Naive thymus-derived CD4-positive, alpha-beta T cell (primary cell): ENCODE data around the gene CCDC127. TPM values are rescaled to one million over a fixed set of nuclear protein-coding genes. Genes with fewer than 3 reads are reported as not detected.
A peak's percentile ranks its signal among the peaks of the same experiment; 100 is the strongest.
"Not testable (repeated sequence)": the region's sequence is repeated elsewhere in the genome, so short reads cannot be mapped to it uniquely, and the experiment has no call there.

ENCODE experiments used
- ATAC-seq: fragments of 150-1000 bp; cut with Tn5 transposase; 2 replicates; pipeline ENCODE4 v1.10.0; 2021; ENCODE audit warnings: mild to moderate bottlenecking, moderate library complexity
- CTCF ChIA-PET: fragments of 350-600 bp; sonication (Branson Sonifier 250); formaldehyde crosslinking; loops from one replicate; lab custom pipeline; 2021; ENCODE audit warnings: antibody characterized with exemption; lab: Charles Lee
- POLR2A ChIA-PET: fragments of 350-600 bp; sonication (Branson Sonifier 250); formaldehyde crosslinking; loops from one replicate; lab custom pipeline; 2021; ENCODE audit warnings: antibody characterized with exemption, inconsistent platforms; lab: Charles Lee
- DNase-seq, 9 donors: peaks; one replicate each; pipeline versions ENCODE4 v3.0.0 to v3.0.0-alpha.2; 2020 to 2022; ENCODE audit warnings: mixed read lengths in 1 of 9
- H3K27ac ChIP-seq: one replicate; pipeline ENCODE4 v1.7.0; 2013; ENCODE audit warnings: mild to moderate bottlenecking, low read depth, low read length, moderate library complexity
- H3K27me3 ChIP-seq, 2 donors: one replicate each; pipeline ENCODE4 v1.7.0; 2013; ENCODE audit warnings: low read length in 2 of 2, mild to moderate bottlenecking in 2 of 2, moderate library complexity in 2 of 2; ENCODE audit not compliant: control insufficient read depth in 2 of 2, insufficient read depth in 2 of 2
- H3K36me3 ChIP-seq, 3 experiments: 1 replicate in 2 of 3; 2 replicates in 1 of 3; pipeline ENCODE4 v1.7.0; 2013; ENCODE audit warnings: low read length in 3 of 3, mild to moderate bottlenecking in 3 of 3, moderate library complexity in 1 of 3; ENCODE audit not compliant: insufficient read depth in 3 of 3, control insufficient read depth in 2 of 3
- H3K4me1 ChIP-seq, 2 donors: one replicate each; pipeline ENCODE4 v1.7.0; 2013; ENCODE audit warnings: low read length in 2 of 2, mild to moderate bottlenecking in 2 of 2, moderate library complexity in 1 of 2; ENCODE audit not compliant: control insufficient read depth in 2 of 2, insufficient read depth in 2 of 2
- H3K4me3 ChIP-seq: 2 replicates; pipeline ENCODE4 v1.7.0; 2013; ENCODE audit warnings: mild to moderate bottlenecking, low read length
- H3K9me3 ChIP-seq, 3 experiments: 1 replicate in 2 of 3; 2 replicates in 1 of 3; pipeline ENCODE4 v1.7.0; 2013; ENCODE audit warnings: low read length in 3 of 3; ENCODE audit not compliant: control insufficient read depth in 2 of 3
- H3K27ac Mint-ChIP-seq, 9 donors: one replicate each; pipeline ENCODE4 v1.8.0; 2020 to 2022; ENCODE audit warnings: mixed read lengths in 9 of 9, mild to moderate bottlenecking in 8 of 9, moderate library complexity in 5 of 9, inconsistent platforms in 2 of 9
- H3K27me3 Mint-ChIP-seq, 5 donors: one replicate each; pipeline ENCODE4 v1.8.0; 2021 to 2022; ENCODE audit warnings: mixed read lengths in 5 of 5, mild to moderate bottlenecking in 1 of 5
- H3K36me3 Mint-ChIP-seq, 5 donors: one replicate each; pipeline ENCODE4 v1.8.0; 2020 to 2022; ENCODE audit warnings: mixed read lengths in 5 of 5, mild to moderate bottlenecking in 3 of 5, inconsistent platforms in 1 of 5
- H3K4me1 Mint-ChIP-seq, 7 donors: one replicate each; pipeline ENCODE4 v1.8.0; 2020 to 2022; ENCODE audit warnings: mixed read lengths in 7 of 7, mild to moderate bottlenecking in 3 of 7, inconsistent platforms in 1 of 7
- H3K4me3 Mint-ChIP-seq, 10 donors: one replicate each; pipeline ENCODE4 v1.8.0; 2020 to 2022; ENCODE audit warnings: mild to moderate bottlenecking in 10 of 10, mixed read lengths in 10 of 10, moderate library complexity in 6 of 10, inconsistent platforms in 2 of 10
- H3K9me3 Mint-ChIP-seq, 11 donors: one replicate each; pipeline ENCODE4 v1.8.0; 2020 to 2022; ENCODE audit warnings: mixed read lengths in 11 of 11, mild to moderate bottlenecking in 4 of 11, inconsistent platforms in 1 of 11, moderate library complexity in 1 of 11
- intact Hi-C, 2 donors: fragments of 100-400 bp; cut with micrococcal nuclease; formaldehyde crosslinking; loops; one replicate each; pipeline ENCODE4 v1.15.1; 2023
- polyA plus RNA-seq, 2 donors: library from polyadenylated mRNA; unstranded; fragments of 300-500 nt; fragmentation: Illumina TruSeq; gene quantifications; one replicate each; pipeline ENCODE4 v1.2.3, GENCODE V29; 2021
- total RNA-seq, 6 experiments: library from RNA in 5 of 6; stranded (reverse) in 5 of 6; gene quantifications; 1 replicate in 5 of 6; 2 replicates in 1 of 6; pipeline ENCODE4 v1.2.3 and lab custom pipeline; 2021 to 2026

Gene CCDC127
- total and polyA plus RNA-seq, 7 experiments from 2014 or later = 2.9 to 9.7 (median 5.6) TPM

DNA sequence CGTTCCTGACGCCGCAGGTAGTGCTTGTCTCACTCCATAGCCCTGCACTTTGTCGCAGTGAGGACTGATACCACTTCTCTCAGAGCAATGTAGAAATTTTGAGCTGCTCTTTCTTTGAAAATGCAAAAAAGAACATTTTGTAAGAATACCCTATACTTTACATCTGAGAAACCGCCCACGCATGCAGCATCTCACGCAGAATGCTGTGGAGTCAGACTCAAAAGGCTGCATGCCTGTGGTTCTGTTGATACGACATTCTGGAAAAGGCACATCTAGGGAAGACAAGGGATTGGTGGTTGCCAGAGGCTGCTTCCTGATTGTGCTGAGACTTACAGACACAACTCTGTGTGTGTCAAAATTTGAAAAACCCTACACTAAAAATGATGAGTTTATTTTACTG, 20.0 kb upstream of the CCDC127 start:
- POLR2A ChIA-PET, H3K27ac Mint-ChIP-seq, H3K27me3 ChIP-seq, H3K27ac ChIP-seq, intact Hi-C loops, ATAC-seq, DNase-seq, H3K27me3 Mint-ChIP-seq, H3K4me3 Mint-ChIP-seq, CTCF ChIA-PET, H3K9me3 ChIP-seq, H3K4me3 ChIP-seq, H3K4me1 ChIP-seq: not testable (repeated sequence)
- Mint-ChIP-seq H3K9me3 (peaks cover 0 to 12% (median 0%) of the 10 kb centered on the region in 11 donors), H3K4me1 (peaks cover 1 to 10% (median 6%) of the 10 kb centered on the region in 7 donors), H3K36me3 (peaks cover 31 to 57% (median 34%) of the 10 kb centered on the region in 5 donors)
- peaks cover 17 to 66% (median 20%) of the 10 kb centered on the region in 3 experiments for H3K36me3 ChIP-seq

DNA sequence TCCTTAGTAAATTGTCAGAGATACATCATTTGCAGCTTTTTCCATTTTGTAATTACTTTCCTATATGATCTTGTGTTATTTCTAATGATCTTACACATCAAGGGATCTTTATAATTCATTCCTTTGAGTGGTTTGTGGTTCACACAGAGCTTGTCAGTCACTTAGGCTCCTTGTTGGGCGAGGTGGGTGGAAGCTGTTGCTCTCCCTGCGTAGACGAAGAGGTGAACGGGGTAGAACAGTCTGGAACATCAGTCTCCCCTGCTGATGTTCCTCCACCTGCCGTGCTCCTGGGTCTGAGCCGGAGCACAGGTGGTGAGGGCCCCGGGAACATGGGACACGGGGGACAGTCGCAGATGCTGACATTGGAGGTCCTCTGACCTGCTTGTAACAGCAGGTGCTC, 17.6 kb upstream of the CCDC127 start:
- H3K4me3 ChIP-seq, H3K4me3 Mint-ChIP-seq, H3K27ac ChIP-seq, POLR2A ChIA-PET, H3K4me1 Mint-ChIP-seq, H3K27me3 Mint-ChIP-seq, H3K9me3 Mint-ChIP-seq, CTCF ChIA-PET, H3K4me1 ChIP-seq, DNase-seq, ATAC-seq, intact Hi-C loops, H3K9me3 ChIP-seq, H3K27me3 ChIP-seq: not testable (repeated sequence)
- Mint-ChIP-seq H3K27ac (peak overlapping the region in 1 of 9 donors; percentile 6), H3K36me3 (peaks cover 12 to 46% (median 24%) of the 10 kb centered on the region in 5 donors)
- peaks cover 7 to 67% (median 22%) of the 10 kb centered on the region in 3 experiments for H3K36me3 ChIP-seq

- Histone ChIP-seq H3K9me3 (no peaks in the 10 kb centered on the region), H3K27ac (no peak overlapping the region), H3K36me3 (peaks cover 12 to 66% (median 20%) of the 10 kb centered on the region in 3 experiments), H3K4me3 (no peak overlapping the region), H3K27me3 (no peaks in the 10 kb centered on the region), H3K4me1 (no peaks in the 10 kb centered on the region)
- intact Hi-C loops = no loop called here
- H3K27me3 Mint-ChIP-seq = no peaks in the 10 kb centered on the region
- no peak overlapping the region for H3K4me3 Mint-ChIP-seq
- ChIA-PET CTCF (no interaction called here), POLR2A (no interaction called here)
- no peaks in the 10 kb centered on the region for H3K9me3 Mint-ChIP-seq
- H3K27ac Mint-ChIP-seq = peak overlapping the region in 2 of 9 donors; percentile 53 to 70
- peaks cover 10 to 42% (median 24%) of the 10 kb centered on the region in 5 donors for H3K36me3 Mint-ChIP-seq
- no peak for ATAC-seq
- H3K4me1 Mint-ChIP-seq = no peaks in the 10 kb centered on the region
- no peak for DNase-seq
These were observed 16.5 kb upstream of the CCDC127 start for GRCh38 chr5:234450-234849.

GRCh38 chr5:233426-233825, 15.5 kb upstream of the CCDC127 start:
- H3K27ac ChIP-seq, H3K4me1 ChIP-seq, H3K9me3 Mint-ChIP-seq, CTCF ChIA-PET, H3K9me3 ChIP-seq, H3K4me3 ChIP-seq, H3K4me1 Mint-ChIP-seq, ATAC-seq, intact Hi-C loops, H3K27ac Mint-ChIP-seq, H3K27me3 Mint-ChIP-seq, H3K27me3 ChIP-seq, H3K4me3 Mint-ChIP-seq, POLR2A ChIA-PET, DNase-seq: not testable (repeated sequence)
- H3K36me3 Mint-ChIP-seq = peaks cover 17 to 50% (median 31%) of the 10 kb centered on the region in 5 donors
- H3K36me3 ChIP-seq = peaks cover 14 to 72% (median 31%) of the 10 kb centered on the region in 3 experiments

DNA sequence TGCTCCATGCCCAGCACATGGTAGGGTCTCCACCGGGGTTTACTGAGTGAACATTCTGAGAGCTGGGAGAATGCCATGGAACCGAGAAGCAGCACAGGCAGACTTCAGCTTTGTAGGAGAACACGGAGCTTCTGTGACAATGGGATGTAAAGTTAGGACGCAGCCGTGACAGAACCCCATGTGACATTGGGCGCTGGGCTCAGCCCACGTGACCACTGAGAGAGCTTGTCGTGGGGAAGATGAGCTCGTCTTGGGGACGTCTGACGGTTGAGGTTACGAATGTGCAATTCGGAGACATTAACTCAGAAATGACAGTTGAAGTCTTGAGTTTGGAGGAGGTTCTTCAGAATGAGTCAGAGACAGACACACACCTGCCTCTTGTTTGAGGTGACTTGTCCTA, 13.7 kb upstream of the CCDC127 start:
- intact Hi-C loops = no loop called here
- no peak overlapping the region for H3K27ac ChIP-seq
- ATAC-seq (no peak), DNase-seq (no peak)
- H3K27me3 Mint-ChIP-seq = no peaks in the 10 kb centered on the region
- H3K27ac Mint-ChIP-seq = no peak overlapping the region
- peaks cover 27 to 52% (median 34%) of the 10 kb centered on the region in 5 donors for H3K36me3 Mint-ChIP-seq
- no peak overlapping the region for H3K4me3 Mint-ChIP-seq
- no peaks in the 10 kb centered on the region for H3K27me3 ChIP-seq
- no peaks in the 10 kb centered on the region for H3K4me1 Mint-ChIP-seq
- POLR2A ChIA-PET = no interaction called here
- H3K9me3 ChIP-seq = no peaks in the 10 kb centered on the region
- no peaks in the 10 kb centered on the region for H3K9me3 Mint-ChIP-seq
- CTCF ChIA-PET = interaction anchor here (1.4 kb wide), 1 partner anchor 12 kb away, joined by 4 read pairs; no protein-coding TSS in a partner anchor
- no peak overlapping the region for H3K4me3 ChIP-seq
- no peaks in the 10 kb centered on the region for H3K4me1 ChIP-seq
- H3K36me3 ChIP-seq = peaks cover 14 to 87% (median 32%) of the 10 kb centered on the region in 3 experiments

GRCh38 chr5:230711-231110, 12.8 kb upstream of the CCDC127 start:
- H3K27me3 Mint-ChIP-seq = no peaks in the 10 kb centered on the region
- intact Hi-C loops = no loop called here
- H3K4me1 ChIP-seq = no peaks in the 10 kb centered on the region
- no peak overlapping the region for H3K27ac ChIP-seq
- H3K36me3 ChIP-seq = peaks cover 20 to 90% (median 35%) of the 10 kb centered on the region in 3 experiments
- H3K4me3 ChIP-seq = no peak overlapping the region
- peaks cover 0 to 3% (median under 1%) of the 10 kb centered on the region in 7 donors for H3K4me1 Mint-ChIP-seq
- ATAC-seq (no peak), DNase-seq (no peak)
- H3K9me3 Mint-ChIP-seq = no peaks in the 10 kb centered on the region
- POLR2A ChIA-PET = no interaction called here
- H3K27ac Mint-ChIP-seq = peak overlapping the region in 1 of 9 donors; percentile 4
- no peak overlapping the region for H3K4me3 Mint-ChIP-seq
- no peaks in the 10 kb centered on the region for H3K9me3 ChIP-seq
- peaks cover 32 to 54% (median 37%) of the 10 kb centered on the region in 5 donors for H3K36me3 Mint-ChIP-seq
- CTCF ChIA-PET = interaction anchor here (0.9 kb wide), 1 partner anchor 51 kb away, joined by 3 read pairs; no protein-coding TSS in a partner anchor
- no peaks in the 10 kb centered on the region for H3K27me3 ChIP-seq

DNA sequence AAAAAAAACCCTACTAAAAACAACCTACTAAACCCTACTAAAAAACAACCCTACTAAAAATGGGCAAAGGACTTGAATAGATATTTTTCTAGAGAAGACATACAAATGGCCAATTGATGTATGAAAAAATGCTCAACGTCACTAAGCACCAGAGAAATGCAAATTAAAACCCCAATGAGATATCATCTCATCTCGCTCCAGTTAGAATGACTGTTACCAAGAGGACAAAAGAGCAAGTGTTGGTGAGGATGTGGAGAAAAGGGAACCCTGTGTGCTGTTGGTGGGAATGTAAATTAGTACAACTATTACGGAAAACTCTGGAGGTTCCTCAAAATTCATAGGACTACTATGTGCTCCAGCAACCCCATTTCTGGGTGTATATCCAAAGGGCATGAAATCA, 10.9 kb upstream of the CCDC127 start:
- H3K4me3 ChIP-seq = no peak overlapping the region
- peaks cover 25 to 92% (median 34%) of the 10 kb centered on the region in 3 experiments for H3K36me3 ChIP-seq
- H3K36me3 Mint-ChIP-seq = peaks cover 33 to 58% (median 42%) of the 10 kb centered on the region in 5 donors
- H3K27ac ChIP-seq = no peak overlapping the region
- ChIA-PET POLR2A (no interaction called here), CTCF (no interaction called here)
- no peaks in the 10 kb centered on the region for H3K27me3 ChIP-seq
- no peak overlapping the region for H3K4me3 Mint-ChIP-seq
- no peak for ATAC-seq
- no peaks in the 10 kb centered on the region for H3K4me1 ChIP-seq
- H3K9me3 Mint-ChIP-seq = peaks cover 0 to 1% (median 0%) of the 10 kb centered on the region in 11 donors
- no peak for DNase-seq
- no peaks in the 10 kb centered on the region for H3K9me3 ChIP-seq
- peaks cover 0 to 9% (median 2%) of the 10 kb centered on the region in 7 donors for H3K4me1 Mint-ChIP-seq
- no peak overlapping the region for H3K27ac Mint-ChIP-seq
- H3K27me3 Mint-ChIP-seq = no peaks in the 10 kb centered on the region
- intact Hi-C loops = no loop called here
